ENCODE results near the gene TNFRSF8.
A peak's percentile ranks its signal among the peaks of the same experiment; 100 is the strongest.

The TNFRSF8 gene

GRCh38 chr1:12159816-12160215 lies 96.7 kb downstream of the TNFRSF8 start:
- ATAC-seq (replicated peaks; ENCODE audit: extremely low read depth, poor library complexity, severe bottlenecking) (no peak), DNase-seq (ENCODE audit: low spot score in 2 of 2) (no peak)
- Mint-ChIP-seq H3K9me3 (no peaks in the 10 kb centered on the region), H3K4me1 (peaks cover 90% of the 10 kb centered on the region), H3K36me3 (ENCODE audit: insufficient read depth) (peaks cover 10% of the 10 kb centered on the region), H3K4me3 (peak overlapping the region; percentile 42), H3K27me3 (no peaks in the 10 kb centered on the region), H3K27ac (ENCODE audit: low read depth) (peak overlapping the region; percentile 82)

DNA sequence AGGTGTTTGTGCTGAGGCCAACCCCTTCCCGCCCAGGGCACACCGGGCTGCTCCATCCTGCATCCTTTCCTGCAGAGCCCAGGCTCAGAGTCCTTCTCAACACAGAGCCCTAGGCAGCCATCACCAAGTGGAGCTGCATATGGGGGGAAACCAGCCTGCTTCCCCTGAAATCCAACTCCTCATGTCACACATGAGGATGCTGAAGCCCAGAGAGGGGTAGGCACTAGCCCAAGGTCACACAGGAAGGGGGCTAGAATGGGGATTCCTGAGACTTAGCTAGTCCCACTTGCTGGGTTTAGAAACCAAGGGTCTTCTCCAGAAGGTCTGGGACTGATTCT lies 98.2 kb downstream of the TNFRSF8 start:
- DNase-seq (ENCODE audit: low spot score in 2 of 2) = no peak
- Mint-ChIP-seq H3K9me3 (no peaks in the 10 kb centered on the region), H3K4me3 (peak overlapping the region; percentile 70), H3K27me3 (no peaks in the 10 kb centered on the region), H3K27ac (ENCODE audit: low read depth) (peak overlapping the region; percentile 95), H3K36me3 (ENCODE audit: insufficient read depth) (peaks cover 7% of the 10 kb centered on the region), H3K4me1 (peaks cover 85% of the 10 kb centered on the region)
- ATAC-seq (replicated peaks; ENCODE audit: extremely low read depth, poor library complexity, severe bottlenecking) = no peak

GRCh38 chr1:12161662-12162458 lies 98.8 kb downstream of the TNFRSF8 start:
- no peaks in the 10 kb centered on the region for H3K9me3 Mint-ChIP-seq
- DNase-seq (ENCODE audit: low spot score in 2 of 2) (peak; percentile 51 to 73), ATAC-seq (replicated peaks; ENCODE audit: extremely low read depth, poor library complexity, severe bottlenecking) (peak; percentile 96)

GRCh38 chr1:12162459-12163137 lies 99.5 kb downstream of the TNFRSF8 start:
- Mint-ChIP-seq H3K27ac (ENCODE audit: low read depth) (peak overlapping the region; percentile 95), H3K4me3 (peak overlapping the region; percentile 70), H3K27me3 (no peaks in the 10 kb centered on the region), H3K36me3 (ENCODE audit: insufficient read depth) (peaks cover 10% of the 10 kb centered on the region), H3K4me1 (peaks cover 82% of the 10 kb centered on the region), H3K9me3 (no peaks in the 10 kb centered on the region)
- DNase-seq (ENCODE audit: low spot score in 2 of 2) (no peak), ATAC-seq (replicated peaks; ENCODE audit: extremely low read depth, poor library complexity, severe bottlenecking) (no peak)

More at GRCh38 chr1:12161662-12162458, 98.8 kb downstream of the TNFRSF8 start:
- Mint-ChIP-seq H3K4me1 (peaks cover 86% of the 10 kb centered on the region), H3K27me3 (no peaks in the 10 kb centered on the region), H3K4me3 (peak overlapping the region; percentile 70), H3K36me3 (ENCODE audit: insufficient read depth) (peaks cover 10% of the 10 kb centered on the region), H3K27ac (ENCODE audit: low read depth) (peak overlapping the region; percentile 95)

- DNase-seq (ENCODE audit: low spot score in 2 of 2) (no peak), ATAC-seq (replicated peaks; ENCODE audit: extremely low read depth, poor library complexity, severe bottlenecking) (no peak)
- Mint-ChIP-seq H3K4me3 (peak overlapping the region; percentile 70), H3K27ac (ENCODE audit: low read depth) (peak overlapping the region; percentile 95), H3K4me1 (peaks cover 82% of the 10 kb centered on the region), H3K36me3 (ENCODE audit: insufficient read depth) (peaks cover 9% of the 10 kb centered on the region), H3K27me3 (no peaks in the 10 kb centered on the region), H3K9me3 (no peaks in the 10 kb centered on the region)
These were observed 100.1 kb downstream of the TNFRSF8 start for GRCh38 chr1:12163210-12163609.

DNA sequence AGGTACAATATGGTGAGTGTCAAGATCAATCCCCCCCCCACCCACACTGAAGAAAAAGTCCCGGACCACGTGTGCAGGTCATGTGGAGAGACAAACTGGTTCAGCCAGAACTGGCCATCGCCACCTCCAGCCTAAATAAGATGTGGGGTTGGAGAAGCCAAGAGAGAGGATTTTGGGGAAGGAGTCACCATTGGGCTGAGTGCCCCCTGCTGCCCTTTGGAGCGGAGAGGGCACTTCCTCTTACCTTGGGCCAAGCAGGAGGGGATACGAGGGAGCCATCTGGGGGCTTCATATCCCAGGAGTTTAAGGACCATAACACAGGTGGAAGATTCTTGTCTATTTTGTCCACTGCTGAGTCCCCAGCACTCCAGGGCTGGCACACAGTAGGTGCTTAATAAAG lies 101.1 kb downstream of the TNFRSF8 start:
- Mint-ChIP-seq H3K4me3 (no peak overlapping the region), H3K4me1 (peaks cover 84% of the 10 kb centered on the region), H3K27ac (ENCODE audit: low read depth) (peak overlapping the region; percentile 95), H3K9me3 (no peaks in the 10 kb centered on the region), H3K36me3 (ENCODE audit: insufficient read depth) (peaks cover 9% of the 10 kb centered on the region), H3K27me3 (no peaks in the 10 kb centered on the region)
- DNase-seq (ENCODE audit: low spot score in 2 of 2) (no peak), ATAC-seq (replicated peaks; ENCODE audit: extremely low read depth, poor library complexity, severe bottlenecking) (no peak)

GRCh38 chr1:12165342-12165741 lies 102.2 kb downstream of the TNFRSF8 start:
- no peak overlapping the region for H3K27ac Mint-ChIP-seq (ENCODE audit: low read depth)
- ATAC-seq (replicated peaks; ENCODE audit: extremely low read depth, poor library complexity, severe bottlenecking) (no peak), DNase-seq (ENCODE audit: low spot score in 2 of 2) (no peak)
- H3K4me1 Mint-ChIP-seq = peaks cover 87% of the 10 kb centered on the region
- no peaks in the 10 kb centered on the region for H3K27me3 Mint-ChIP-seq
- H3K36me3 Mint-ChIP-seq (ENCODE audit: insufficient read depth) = peaks cover 11% of the 10 kb centered on the region
- no peaks in the 10 kb centered on the region for H3K9me3 Mint-ChIP-seq
- H3K4me3 Mint-ChIP-seq = no peak overlapping the region

DNA sequence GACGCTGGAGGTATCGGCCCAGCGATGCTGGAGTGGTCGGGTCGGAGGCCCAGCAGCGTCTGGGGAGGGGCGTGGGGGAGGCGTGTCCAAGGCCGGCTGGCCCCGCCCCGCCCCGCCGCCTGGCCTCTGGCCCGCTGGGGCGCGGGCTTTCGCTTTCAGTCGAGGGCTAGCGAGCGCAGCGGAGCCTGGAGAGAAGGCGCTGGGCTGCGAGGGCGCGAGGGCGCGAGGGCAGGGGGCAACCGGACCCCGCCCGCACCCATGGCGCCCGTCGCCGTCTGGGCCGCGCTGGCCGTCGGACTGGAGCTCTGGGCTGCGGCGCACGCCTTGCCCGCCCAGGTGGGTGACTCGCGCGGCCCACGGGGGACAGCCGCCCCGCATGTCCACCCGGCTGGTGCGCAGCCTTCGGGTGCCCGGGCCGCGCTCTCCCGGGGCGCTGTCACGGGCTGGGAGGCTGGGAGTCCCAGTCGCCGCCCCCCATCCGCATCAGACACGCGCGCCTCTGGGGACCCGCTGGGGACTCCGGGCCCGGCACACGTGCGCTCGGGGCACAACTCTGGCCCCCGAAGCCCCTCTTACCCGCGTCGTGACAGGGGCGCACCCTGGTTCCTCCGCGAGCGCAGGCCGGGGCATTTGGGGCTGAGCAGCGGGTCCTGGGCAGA lies 103.9 kb downstream of the TNFRSF8 start, which contains the start of gene TNFRSF1B:
Gene TNFRSF1B, plus strand, starts transcription at position 158 of the 659 bp plus-strand sequence. Its CDS starts 101 bp downstream, at position 259.
- H3K4me1 Mint-ChIP-seq = peaks cover 86% of the 10 kb centered on the region
- H3K9me3 Mint-ChIP-seq = no peaks in the 10 kb centered on the region

DNA sequence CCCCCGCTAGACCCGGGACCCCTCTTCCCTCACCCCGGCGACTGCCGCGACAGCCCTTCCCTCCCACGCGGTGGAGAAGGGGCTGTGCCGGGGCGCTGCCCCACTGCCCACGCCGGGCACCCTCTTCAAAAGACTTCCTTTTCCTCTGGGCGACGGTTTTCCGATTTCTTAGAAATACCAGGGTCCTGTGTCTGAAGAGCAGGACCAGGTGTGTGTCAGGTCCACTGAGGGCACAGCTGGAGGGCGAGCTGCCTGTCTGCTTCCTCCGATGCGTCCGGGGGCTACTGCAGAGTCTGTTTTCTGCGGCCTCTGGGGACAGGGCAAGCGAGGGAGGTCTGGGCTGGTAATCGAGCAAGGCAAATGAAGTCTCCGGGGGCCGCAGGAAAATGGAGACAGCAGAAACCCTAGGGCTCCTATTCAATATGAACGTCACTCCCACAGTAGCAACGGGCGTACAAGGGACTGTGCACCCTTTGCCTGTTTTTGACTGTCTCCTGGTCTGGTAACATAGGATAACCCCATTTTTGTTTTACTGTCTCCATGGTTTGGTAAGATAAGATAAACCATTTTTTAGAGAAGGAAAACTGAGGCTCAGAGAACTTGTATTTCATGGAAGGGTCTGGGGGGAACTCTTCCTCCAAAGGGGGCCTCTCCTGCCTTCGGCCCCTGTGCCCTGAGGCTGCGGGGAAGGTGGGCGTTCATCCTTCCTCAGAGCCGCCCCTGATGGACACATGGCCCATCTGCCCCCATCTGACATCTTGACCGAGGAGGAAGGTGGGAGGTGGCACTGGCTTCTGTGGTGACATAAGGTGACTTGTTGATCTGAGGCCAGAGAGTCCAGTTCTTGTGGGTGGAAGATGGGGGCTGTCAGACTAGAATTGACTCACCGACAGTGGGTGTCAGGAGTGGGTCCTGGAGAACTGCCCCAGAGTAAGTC lies 104.7 kb downstream of the TNFRSF8 start:
- no peaks in the 10 kb centered on the region for H3K27me3 Mint-ChIP-seq
- peak; percentile 47 for ATAC-seq (replicated peaks; ENCODE audit: extremely low read depth, poor library complexity, severe bottlenecking)
- peaks cover 86% of the 10 kb centered on the region for H3K4me1 Mint-ChIP-seq
- no peak for DNase-seq (ENCODE audit: low spot score in 2 of 2)
- peak overlapping the region; percentile 100 for H3K27ac Mint-ChIP-seq (ENCODE audit: low read depth)
- H3K36me3 Mint-ChIP-seq (ENCODE audit: insufficient read depth) = peaks cover 25% of the 10 kb centered on the region
- no peaks in the 10 kb centered on the region for H3K9me3 Mint-ChIP-seq
- H3K4me3 Mint-ChIP-seq = peak overlapping the region; percentile 100

More for the DNA sequence above, 103.9 kb downstream of the TNFRSF8 start, which contains the start of gene TNFRSF1B:
- ATAC-seq (replicated peaks; ENCODE audit: extremely low read depth, poor library complexity, severe bottlenecking) = peak; percentile 53
- Mint-ChIP-seq H3K27ac (ENCODE audit: low read depth) (peak within 1 kb of the TSS; percentile 100), H3K27me3 (no peaks in the 10 kb centered on the region), H3K36me3 (ENCODE audit: insufficient read depth) (peaks cover 21% of the 10 kb centered on the region), H3K4me3 (peak within 1 kb of the TSS; percentile 100)
- DNase-seq (ENCODE audit: low spot score in 2 of 2) = peak; percentile 41 to 44

- no peak for ATAC-seq (replicated peaks; ENCODE audit: extremely low read depth, poor library complexity, severe bottlenecking)
- Mint-ChIP-seq H3K4me1 (peaks cover 86% of the 10 kb centered on the region), H3K27ac (ENCODE audit: low read depth) (peak overlapping the region; percentile 100), H3K36me3 (ENCODE audit: insufficient read depth) (peaks cover 26% of the 10 kb centered on the region), H3K4me3 (peak overlapping the region; percentile 100), H3K9me3 (no peaks in the 10 kb centered on the region), H3K27me3 (no peaks in the 10 kb centered on the region)
- no peak for DNase-seq (ENCODE audit: low spot score in 2 of 2)
These were observed 105.5 kb downstream of the TNFRSF8 start for GRCh38 chr1:12168451-12169160.

- Mint-ChIP-seq H3K27ac (ENCODE audit: low read depth) (peak overlapping the region; percentile 100), H3K27me3 (no peaks in the 10 kb centered on the region), H3K9me3 (no peaks in the 10 kb centered on the region), H3K4me1 (peaks cover 84% of the 10 kb centered on the region), H3K4me3 (peak overlapping the region; percentile 100), H3K36me3 (ENCODE audit: insufficient read depth) (peaks cover 31% of the 10 kb centered on the region)
- no peak for ATAC-seq (replicated peaks; ENCODE audit: extremely low read depth, poor library complexity, severe bottlenecking)
- DNase-seq (ENCODE audit: low spot score in 2 of 2) = no peak
These were observed 106.5 kb downstream of the TNFRSF8 start for GRCh38 chr1:12169442-12170135.
